A549 (cell line): ENCODE results near the gene RIN1.

Source experiments
- CEBPB ChIP-seq, 2 experiments: fragments of >200 bp in 1 of 2; sonication (Bioruptor Twin) in 1 of 2; formaldehyde crosslinking in 1 of 2; IDR thresholded peaks; 2 replicates each; pipeline ENCODE4 v1.6.1; 2012 to 2016
- EP300 ChIP-seq, 2 experiments: fragments of >200 bp; sonication (Bioruptor Twin); formaldehyde crosslinking; IDR thresholded peaks; 2 replicates in 1 of 2; 3 replicates in 1 of 2; pipeline ENCODE4 v1.6.1; 2016 to 2017
- HDAC2 ChIP-seq: fragments of 200-600 bp; sonication (generic); IDR thresholded peaks from 2 replicates; pipeline ENCODE4 v1.6.1; 2016
- MAFK ChIP-seq: fragments of 450-650 bp; IDR thresholded peaks from 2 replicates; pipeline ENCODE4 v1.6.1; 2014; ENCODE audit not compliant: partially characterized antibody
- TF ChIP-seq, protein P1 (sequence below): IDR thresholded peaks from 2 replicates; pipeline ENCODE4 v1.6.1; 2012; ENCODE audit warnings: low read depth, borderline replicate concordance
- TF ChIP-seq, protein P2 (sequence below): fragments of >200 bp; sonication (Bioruptor Twin); formaldehyde crosslinking; IDR thresholded peaks from 3 replicates; pipeline ENCODE4 v1.5.1; 2016
- TF ChIP-seq, protein P3 (sequence below): fragments of 150-350 bp; IDR thresholded peaks from 2 replicates; pipeline ENCODE4 v1.6.1; 2014; ENCODE audit warnings: low read depth, mild to moderate bottlenecking, low read length
- TF ChIP-seq, protein P4 (sequence below): IDR thresholded peaks from 2 replicates; pipeline ENCODE4 v1.6.1; 2012

DNA sequence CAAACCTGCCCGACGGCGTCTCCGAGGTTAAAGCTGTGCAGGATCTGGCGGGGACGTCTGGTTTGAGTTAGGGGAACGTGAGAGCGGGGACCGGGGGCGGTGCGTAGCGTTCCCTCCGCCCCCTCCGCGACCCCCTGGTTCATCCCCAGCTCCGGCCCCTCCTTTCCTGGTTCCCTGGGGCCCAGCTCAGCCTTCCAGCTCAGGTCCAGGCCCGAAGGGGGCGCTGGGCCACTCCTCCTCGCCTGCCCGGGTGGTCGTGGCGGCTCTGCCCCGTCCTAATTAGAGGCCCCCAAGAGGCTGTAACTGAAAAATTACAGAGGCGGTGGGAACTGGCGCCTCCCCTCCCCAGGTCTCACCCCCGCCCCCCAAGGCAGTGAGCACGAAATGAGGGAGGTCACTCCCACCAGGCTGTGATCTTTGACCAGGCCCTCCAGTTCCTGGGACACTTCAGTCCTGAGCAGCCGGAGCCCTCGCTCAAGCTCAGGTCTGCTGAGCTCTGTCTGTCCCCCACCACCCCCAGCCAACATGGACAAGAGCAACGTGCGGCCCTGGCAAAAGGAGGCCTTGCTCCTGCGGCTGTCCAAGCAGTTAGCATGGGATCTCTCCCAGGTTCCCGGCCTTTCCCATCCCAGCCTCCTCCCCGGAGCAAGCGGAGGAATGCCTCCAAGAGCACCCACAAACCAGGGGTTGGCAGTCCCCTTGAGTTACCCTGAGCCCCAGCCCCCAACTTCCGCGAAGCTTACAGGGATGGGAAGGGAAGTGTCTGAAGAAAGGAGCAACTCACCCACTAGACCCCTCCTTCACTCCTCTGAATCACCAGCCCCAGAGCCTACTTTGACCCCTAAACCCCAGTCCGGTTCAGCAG lies 22.7 kb downstream of the RIN1 start:
- TF ChIP-seq, protein P1, sequence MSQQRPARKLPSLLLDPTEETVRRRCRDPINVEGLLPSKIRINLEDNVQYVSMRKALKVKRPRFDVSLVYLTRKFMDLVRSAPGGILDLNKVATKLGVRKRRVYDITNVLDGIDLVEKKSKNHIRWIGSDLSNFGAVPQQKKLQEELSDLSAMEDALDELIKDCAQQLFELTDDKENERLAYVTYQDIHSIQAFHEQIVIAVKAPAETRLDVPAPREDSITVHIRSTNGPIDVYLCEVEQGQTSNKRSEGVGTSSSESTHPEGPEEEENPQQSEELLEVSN = no peak
- TF ChIP-seq, protein P2, sequence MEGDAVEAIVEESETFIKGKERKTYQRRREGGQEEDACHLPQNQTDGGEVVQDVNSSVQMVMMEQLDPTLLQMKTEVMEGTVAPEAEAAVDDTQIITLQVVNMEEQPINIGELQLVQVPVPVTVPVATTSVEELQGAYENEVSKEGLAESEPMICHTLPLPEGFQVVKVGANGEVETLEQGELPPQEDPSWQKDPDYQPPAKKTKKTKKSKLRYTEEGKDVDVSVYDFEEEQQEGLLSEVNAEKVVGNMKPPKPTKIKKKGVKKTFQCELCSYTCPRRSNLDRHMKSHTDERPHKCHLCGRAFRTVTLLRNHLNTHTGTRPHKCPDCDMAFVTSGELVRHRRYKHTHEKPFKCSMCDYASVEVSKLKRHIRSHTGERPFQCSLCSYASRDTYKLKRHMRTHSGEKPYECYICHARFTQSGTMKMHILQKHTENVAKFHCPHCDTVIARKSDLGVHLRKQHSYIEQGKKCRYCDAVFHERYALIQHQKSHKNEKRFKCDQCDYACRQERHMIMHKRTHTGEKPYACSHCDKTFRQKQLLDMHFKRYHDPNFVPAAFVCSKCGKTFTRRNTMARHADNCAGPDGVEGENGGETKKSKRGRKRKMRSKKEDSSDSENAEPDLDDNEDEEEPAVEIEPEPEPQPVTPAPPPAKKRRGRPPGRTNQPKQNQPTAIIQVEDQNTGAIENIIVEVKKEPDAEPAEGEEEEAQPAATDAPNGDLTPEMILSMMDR = no peak
- TF ChIP-seq, protein P3, sequence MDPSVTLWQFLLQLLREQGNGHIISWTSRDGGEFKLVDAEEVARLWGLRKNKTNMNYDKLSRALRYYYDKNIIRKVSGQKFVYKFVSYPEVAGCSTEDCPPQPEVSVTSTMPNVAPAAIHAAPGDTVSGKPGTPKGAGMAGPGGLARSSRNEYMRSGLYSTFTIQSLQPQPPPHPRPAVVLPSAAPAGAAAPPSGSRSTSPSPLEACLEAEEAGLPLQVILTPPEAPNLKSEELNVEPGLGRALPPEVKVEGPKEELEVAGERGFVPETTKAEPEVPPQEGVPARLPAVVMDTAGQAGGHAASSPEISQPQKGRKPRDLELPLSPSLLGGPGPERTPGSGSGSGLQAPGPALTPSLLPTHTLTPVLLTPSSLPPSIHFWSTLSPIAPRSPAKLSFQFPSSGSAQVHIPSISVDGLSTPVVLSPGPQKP = no peak
- TF ChIP-seq EP300 (IDR thresholded peaks at IDR 0.05) = no peak
- TF ChIP-seq, protein P4, sequence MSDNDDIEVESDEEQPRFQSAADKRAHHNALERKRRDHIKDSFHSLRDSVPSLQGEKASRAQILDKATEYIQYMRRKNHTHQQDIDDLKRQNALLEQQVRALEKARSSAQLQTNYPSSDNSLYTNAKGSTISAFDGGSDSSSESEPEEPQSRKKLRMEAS = no peak
- no peak for TF ChIP-seq CEBPB (IDR thresholded peaks at IDR 0.05)
- no peak for TF ChIP-seq HDAC2
- TF ChIP-seq MAFK = no peak
